GM12873 (cell line): ENCODE results near the gene DAPK1.

Source experiments
- CTCF ChIP-seq: IDR thresholded peaks from 2 replicates; pipeline ENCODE4 v1.5.1; 2012; ENCODE audit warnings: low read depth, mild to moderate bottlenecking, moderate library complexity, low read length, control low read depth; ENCODE audit not compliant: insufficient read depth; ENCODE audit errors: missing control alignments

Gene DAPK1

DNA sequence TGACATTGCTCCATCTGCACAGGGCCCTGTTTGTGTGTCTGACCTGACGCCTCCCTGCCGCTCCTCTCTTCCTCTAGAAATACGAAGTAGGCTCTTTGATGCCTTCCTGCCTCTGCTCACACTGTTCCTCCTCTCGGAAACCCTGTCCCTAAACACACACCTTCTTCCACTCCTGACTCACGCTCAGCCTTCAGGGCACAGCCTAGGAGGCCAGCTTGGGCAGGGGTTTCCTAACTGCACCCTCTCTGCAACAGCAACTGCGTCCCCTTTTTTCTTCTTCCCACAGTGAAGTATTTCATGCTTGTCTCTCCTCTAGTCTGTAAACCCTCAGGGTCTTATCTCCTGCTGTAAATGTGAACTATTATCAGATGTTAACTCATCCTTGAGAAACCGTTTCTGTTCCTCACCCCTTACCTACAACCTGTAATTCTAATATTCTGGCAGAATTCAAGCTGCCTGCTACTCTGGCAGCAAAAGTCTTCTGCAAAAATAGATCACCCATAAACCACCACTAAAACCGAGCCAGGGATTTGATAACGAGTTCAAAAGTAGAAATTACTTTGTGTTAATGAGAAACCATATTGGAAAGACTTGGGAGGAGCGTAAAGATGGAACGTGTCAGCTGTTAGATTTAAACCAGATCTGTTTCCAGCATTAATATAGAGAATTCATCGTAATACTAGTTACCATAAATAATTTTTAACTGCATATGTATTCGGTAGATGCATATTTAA is 100.2 kb downstream of the DAPK1 start:
- no peak for TF ChIP-seq CTCF

DNA sequence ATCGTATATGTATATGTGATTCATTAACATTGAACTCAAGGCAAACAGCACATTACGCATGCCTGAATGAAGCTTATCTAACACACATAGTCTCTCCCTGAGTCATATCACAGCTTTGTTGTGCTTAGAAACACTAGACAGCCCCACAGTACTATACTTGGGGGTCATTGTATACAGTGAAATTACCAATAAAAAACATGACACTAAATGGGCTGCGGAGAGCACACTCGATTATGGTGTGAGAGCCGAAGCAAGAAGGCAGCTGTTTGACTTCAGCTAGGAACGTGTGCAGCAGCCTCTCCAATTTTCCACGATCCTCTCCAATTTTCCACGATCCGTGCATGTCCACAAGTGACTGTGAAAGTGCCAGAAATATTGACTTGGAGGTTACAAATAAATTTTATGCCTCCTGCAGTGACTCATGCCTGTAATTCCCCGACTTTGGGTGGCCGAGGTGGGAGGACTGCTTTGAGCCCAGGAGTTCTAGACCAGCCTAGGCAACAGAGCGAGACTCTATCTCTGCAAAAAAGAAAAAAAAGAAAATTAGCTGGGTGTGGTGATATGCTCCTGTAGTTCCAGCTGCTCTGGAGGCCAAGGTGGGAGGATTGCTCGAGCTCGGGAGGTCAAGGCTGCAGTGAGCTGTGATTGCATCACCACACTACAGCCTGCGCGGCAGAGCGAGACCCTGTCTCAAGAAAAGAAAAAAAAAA is 102.4 kb downstream of the DAPK1 start:
- no peak for TF ChIP-seq CTCF

DNA sequence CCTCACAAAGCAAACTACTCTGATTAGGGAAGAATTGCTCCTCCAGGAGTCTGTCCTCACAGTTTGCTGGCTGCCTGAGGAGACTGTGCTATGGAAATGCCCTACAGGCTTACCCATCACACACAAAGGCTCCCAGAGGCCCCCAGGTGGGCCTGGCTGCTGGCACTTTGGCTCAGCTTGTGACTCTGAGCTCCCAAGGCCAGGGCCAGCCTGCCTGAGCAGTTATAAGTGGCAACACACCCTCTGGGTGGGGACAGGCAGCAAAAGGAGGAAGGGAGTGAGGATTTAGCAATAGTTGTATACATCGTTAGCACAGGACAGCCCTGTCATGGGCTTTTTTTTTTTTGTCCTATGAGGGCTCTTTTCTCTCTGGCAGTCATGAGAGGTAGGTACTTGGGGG is 103.5 kb downstream of the DAPK1 start:
- no peak for TF ChIP-seq CTCF

DNA sequence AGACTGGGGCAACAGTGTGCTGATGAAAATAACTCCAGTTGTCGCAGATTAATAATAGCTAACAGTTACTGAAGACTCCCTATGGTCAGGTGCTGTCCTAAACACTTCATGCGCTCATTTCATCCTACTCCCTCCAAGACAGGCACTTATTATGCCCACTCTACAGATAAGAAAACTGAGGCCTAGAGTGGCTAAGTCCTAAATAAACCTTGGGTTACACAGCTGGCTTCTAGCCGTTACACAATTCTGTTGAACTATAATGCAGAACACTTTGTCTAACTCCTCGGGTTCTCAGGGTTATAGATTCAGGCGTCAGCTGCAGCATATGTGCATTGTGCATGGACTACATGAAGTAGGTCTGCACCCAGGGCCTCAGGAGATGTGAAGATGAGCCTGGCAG is 103.9 kb downstream of the DAPK1 start:
- TF ChIP-seq CTCF = no peak

GRCh38 chr9:87602933-87603643 is 105.4 kb downstream of the DAPK1 start:
- no peak for TF ChIP-seq CTCF

DNA sequence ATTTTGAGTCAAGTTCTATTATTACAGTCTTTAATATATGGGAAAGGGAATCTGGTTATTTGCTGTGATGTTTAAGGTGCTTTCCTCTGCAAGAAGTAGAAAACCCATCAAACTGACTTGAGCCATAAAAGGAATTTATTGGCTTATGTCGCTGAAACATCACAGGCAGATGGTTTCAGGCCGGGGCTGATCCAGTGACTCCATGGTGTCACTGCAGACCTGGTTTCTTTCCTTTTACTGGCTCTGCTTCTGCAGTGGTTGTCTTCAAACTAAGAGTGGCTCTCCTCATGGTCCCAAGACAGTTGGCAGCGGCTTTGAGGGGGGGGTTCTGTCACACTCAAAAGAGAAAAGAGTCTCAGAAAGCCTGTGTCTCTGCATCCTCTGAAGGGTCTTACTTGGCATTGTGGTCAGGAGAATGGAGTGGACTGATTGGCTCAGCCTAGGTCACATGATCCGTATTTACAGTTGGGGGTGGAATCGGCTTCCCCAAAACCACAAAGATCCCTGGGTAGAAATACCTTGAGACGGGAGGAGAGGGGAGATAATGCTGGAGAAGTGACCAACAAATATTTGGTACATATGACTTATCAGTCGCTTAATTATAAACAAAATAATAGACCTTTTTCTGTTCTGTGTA is 106.3 kb downstream of the DAPK1 start:
- TF ChIP-seq CTCF = no peak
